Esophagus muscularis mucosa (tissue), 4 donors: ENCODE data around the gene PLCL1. TPM values are rescaled to one million over a fixed set of nuclear protein-coding genes. Genes with fewer than 3 reads are reported as not detected.

ENCODE experiments used
- DNase-seq: peaks from one replicate; pipeline ENCODE4 v3.0.0-alpha.2; 2017; ENCODE audit errors: extremely low spot score
- H3K27ac ChIP-seq, 4 donors: fragments of 200-600 bp; sonication (generic); replicated peaks in 1 of 4; 1 replicate in 3 of 4; 2 replicates in 1 of 4; pipeline ENCODE4 v1.5.1; 2016 to 2019; ENCODE audit warnings: mild to moderate bottlenecking in 1 of 4
- H3K27me3 ChIP-seq, 4 donors: fragments of 200-600 bp; sonication (generic); one replicate each; pipeline versions ENCODE4 v1.5.1 to v1.6.0; 2016 to 2019
- H3K36me3 ChIP-seq, 4 donors: fragments of 200-600 bp; sonication (generic); one replicate each; pipeline ENCODE4 v1.5.1; 2016 to 2019
- H3K4me1 ChIP-seq, 4 donors: fragments of 200-600 bp; sonication (generic); one replicate each; pipeline ENCODE4 v1.5.1; 2016 to 2019
- H3K4me3 ChIP-seq, 4 donors: fragments of 200-600 bp; sonication (generic); 1 replicate in 2 of 4; 2 replicates in 2 of 4; pipeline ENCODE4 v1.5.1; 2016 to 2019; ENCODE audit warnings: mild to moderate bottlenecking in 4 of 4, moderate library complexity in 1 of 4
- H3K9me3 ChIP-seq, 4 donors: fragments of 200-600 bp; sonication (generic); 1 replicate in 3 of 4; 2 replicates in 1 of 4; pipeline ENCODE4 v1.5.1; 2016 to 2019
- EP300 ChIP-seq: sonication (generic); formaldehyde crosslinking; IDR thresholded peaks from one replicate; pipeline ENCODE4 v1.6.1; 2017; ENCODE audit warnings: antibody characterized with exemption
- POLR2A ChIP-seq: fragments of 450-650 bp; IDR thresholded peaks from one replicate; pipeline ENCODE4 v1.6.1; 2017; ENCODE audit warnings: antibody characterized with exemption, moderate library complexity, mild to moderate bottlenecking, low read depth
- POLR2AphosphoS5 ChIP-seq, 2 donors: sonication (generic); formaldehyde crosslinking; IDR thresholded peaks; one replicate each; pipeline ENCODE4 v1.6.1; 2017; ENCODE audit warnings: antibody characterized with exemption in 2 of 2
- WGBS: methylation state at CpG from one replicate; pipeline ENCODE4 v1.1.5; 2018; 5-methylcytosine and 5-hydroxymethylcytosine counted together
- intact Hi-C: fragments of 100-400 bp; cut with DNase I; formaldehyde crosslinking; loops from one replicate; pipeline ENCODE4 v1.15.1; 2023
- total RNA-seq, 4 donors: library from RNA; depleted of rRNA; stranded (reverse); fragments of >200 nt; gene quantifications; one replicate each; pipeline versions ENCODE4 v1.1.0 to v1.2.1, GENCODE V29; 2016
- TF ChIP-seq, protein P1 (sequence below), 3 experiments: fragments of 200-600 bp in 2 of 3; fragments of 450-650 bp in 1 of 3; sonication (generic) in 2 of 3; IDR thresholded peaks; one replicate each; pipeline ENCODE4 v1.5.1; 2017 to 2019; ENCODE audit warnings: antibody characterized with exemption in 3 of 3, mild to moderate bottlenecking in 2 of 3, moderate library complexity in 1 of 3

PLCL1 gene
- total RNA-seq, 4 donors from 2014 or later, result 67.3 to 86.2 (median 79.2) TPM

DNA sequence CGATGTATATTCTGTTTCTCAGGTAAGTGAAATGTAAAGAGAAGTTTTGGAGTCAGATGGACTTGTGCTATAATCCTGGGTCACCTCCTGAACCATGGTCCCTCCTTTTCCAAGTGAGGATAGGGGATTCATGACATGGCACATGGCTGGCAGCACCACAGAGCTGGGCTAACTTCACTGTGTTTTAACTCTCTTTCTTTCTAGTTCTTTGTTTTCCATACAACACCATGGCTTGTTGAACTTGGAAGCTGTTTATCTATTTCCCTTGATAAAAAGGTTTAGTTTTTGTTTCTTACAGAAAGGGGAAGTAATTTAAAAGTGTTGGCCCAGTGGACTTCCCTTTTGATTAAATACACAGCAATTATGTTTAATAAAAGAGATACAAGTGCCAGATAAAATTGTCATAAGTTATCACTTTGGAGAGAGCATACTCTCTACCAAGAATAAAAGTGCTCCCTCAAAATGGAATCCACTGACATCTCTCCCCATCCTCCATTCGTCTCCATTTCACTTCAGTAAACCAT, 90.4 kb downstream of the PLCL1 start:
- no peaks in the 10 kb centered on the region for H3K27me3 ChIP-seq
- no peaks in the 10 kb centered on the region for H3K9me3 ChIP-seq
- no peaks in the 10 kb centered on the region for H3K36me3 ChIP-seq
- no peak for DNase-seq
- intact Hi-C loops, result no loop called here
- 48% methylated on average over 2 of the region's 2 CpGs for WGBS
- TF ChIP-seq POLR2AphosphoS5 (IDR thresholded peaks at IDR 0.05) (no peak), POLR2A (no peak), EP300 (no peak)
- TF ChIP-seq, protein P1, sequence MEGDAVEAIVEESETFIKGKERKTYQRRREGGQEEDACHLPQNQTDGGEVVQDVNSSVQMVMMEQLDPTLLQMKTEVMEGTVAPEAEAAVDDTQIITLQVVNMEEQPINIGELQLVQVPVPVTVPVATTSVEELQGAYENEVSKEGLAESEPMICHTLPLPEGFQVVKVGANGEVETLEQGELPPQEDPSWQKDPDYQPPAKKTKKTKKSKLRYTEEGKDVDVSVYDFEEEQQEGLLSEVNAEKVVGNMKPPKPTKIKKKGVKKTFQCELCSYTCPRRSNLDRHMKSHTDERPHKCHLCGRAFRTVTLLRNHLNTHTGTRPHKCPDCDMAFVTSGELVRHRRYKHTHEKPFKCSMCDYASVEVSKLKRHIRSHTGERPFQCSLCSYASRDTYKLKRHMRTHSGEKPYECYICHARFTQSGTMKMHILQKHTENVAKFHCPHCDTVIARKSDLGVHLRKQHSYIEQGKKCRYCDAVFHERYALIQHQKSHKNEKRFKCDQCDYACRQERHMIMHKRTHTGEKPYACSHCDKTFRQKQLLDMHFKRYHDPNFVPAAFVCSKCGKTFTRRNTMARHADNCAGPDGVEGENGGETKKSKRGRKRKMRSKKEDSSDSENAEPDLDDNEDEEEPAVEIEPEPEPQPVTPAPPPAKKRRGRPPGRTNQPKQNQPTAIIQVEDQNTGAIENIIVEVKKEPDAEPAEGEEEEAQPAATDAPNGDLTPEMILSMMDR (IDR thresholded peaks at IDR 0.05), result no peak
- peak overlapping the region in 3 of 4 donors; percentile 5 to 64 (median 36) for H3K27ac ChIP-seq
- peaks cover 41 to 60% (median 54%) of the 10 kb centered on the region in 4 donors for H3K4me1 ChIP-seq
- no peak overlapping the region for H3K4me3 ChIP-seq

DNA sequence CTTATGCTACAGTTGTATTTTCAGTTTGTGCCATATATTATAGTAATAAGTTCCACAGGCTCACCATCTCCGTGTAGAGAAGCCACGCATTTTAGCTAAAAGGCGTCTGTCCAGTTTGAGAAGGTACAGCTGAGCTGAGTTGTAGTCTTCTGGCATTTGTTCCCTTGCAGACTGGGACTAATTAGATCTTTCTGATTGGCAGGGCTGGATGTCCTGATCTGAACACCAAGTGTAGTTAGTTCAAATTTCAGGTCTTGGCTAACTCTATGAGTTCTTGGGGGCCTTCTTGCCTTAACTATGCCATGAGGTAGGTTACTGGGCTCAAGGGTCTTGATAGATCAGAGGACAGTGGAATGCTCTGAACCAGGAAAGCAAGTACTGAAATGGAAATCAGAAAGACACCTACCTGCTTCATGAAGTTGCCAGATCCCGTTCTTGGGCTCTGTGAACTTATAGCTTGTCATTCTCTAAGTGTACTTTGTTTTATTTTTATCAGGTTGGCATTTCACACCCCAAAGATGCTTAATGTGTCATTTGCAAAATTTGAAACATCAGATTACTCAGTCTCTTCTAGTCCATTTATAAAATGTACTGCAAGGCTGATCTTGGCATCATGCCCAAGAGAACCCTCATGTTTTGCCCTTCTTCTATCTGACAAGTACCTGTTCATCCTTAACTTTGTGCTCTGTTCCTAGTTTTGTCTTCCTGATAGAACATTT, 93.7 kb downstream of the PLCL1 start:
- TF ChIP-seq, protein P1 (IDR thresholded peaks at IDR 0.05), result no peak
- no peak for TF ChIP-seq POLR2AphosphoS5 (IDR thresholded peaks at IDR 0.05)
- TF ChIP-seq POLR2A, result no peak
- TF ChIP-seq EP300, result no peak
- no peak for DNase-seq
- 84% methylated on average over 4 of the region's 4 CpGs for WGBS
- intact Hi-C loops, result no loop called here
- H3K4me3 ChIP-seq, result no peak overlapping the region
- peaks cover 24 to 36% (median 33%) of the 10 kb centered on the region in 4 donors for H3K4me1 ChIP-seq
- H3K36me3 ChIP-seq, result no peaks in the 10 kb centered on the region
- H3K27me3 ChIP-seq, result no peaks in the 10 kb centered on the region
- no peaks in the 10 kb centered on the region for H3K9me3 ChIP-seq
- H3K27ac ChIP-seq, result no peak overlapping the region

DNA sequence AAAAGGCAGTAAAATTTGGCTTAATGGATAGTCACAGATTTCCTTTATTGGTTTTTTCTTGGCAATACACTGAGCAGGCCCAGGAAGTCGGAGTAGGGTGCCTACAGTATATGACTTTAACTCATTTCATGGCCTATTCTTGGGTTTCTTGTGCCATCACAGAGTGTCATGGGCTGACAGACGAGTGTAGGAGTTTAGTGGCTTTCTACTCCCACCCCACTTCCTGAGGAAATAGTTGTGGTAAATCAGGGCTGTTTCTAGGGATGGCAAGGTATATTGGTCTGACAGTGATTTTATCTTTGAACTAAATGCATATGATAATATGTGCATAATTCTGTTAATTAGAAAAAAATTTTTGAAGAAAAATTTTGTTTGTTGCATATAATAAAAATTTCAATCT, 100.1 kb downstream of the PLCL1 start:
- TF ChIP-seq POLR2AphosphoS5 (IDR thresholded peaks at IDR 0.05), result no peak
- TF ChIP-seq, protein P1 (IDR thresholded peaks at IDR 0.05), result no peak
- no peak for TF ChIP-seq EP300
- no peak for TF ChIP-seq POLR2A
- no peak overlapping the region for H3K4me3 ChIP-seq
- DNase-seq, result no peak
- H3K27ac ChIP-seq, result no peak overlapping the region
- WGBS, result 80% methylated on average over 2 of the region's 2 CpGs
- peaks cover 28 to 35% (median 30%) of the 10 kb centered on the region in 4 donors for H3K4me1 ChIP-seq
- intact Hi-C loops, result no loop called here
- H3K9me3 ChIP-seq, result no peaks in the 10 kb centered on the region
- no peaks in the 10 kb centered on the region for H3K27me3 ChIP-seq
- no peaks in the 10 kb centered on the region for H3K36me3 ChIP-seq

DNA sequence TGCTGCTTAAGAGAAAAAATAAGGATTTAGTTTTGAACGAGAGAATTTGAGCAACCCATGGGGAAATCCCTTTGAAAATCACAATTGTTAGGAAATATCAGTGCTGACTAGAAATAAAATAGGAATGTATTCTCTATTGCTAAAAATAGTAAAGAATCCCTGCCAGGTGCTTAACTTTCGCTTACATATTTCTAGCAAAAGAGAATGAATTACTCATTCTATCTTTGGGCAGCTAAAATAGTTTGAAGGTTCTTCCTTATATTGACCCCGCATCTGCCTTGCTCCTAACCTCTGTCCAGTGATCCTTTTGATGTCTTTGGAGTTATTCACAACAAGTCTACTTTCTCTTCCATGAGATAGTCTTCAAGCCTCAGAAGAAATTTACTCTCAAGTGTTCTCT, 103.8 kb downstream of the PLCL1 start:
- intact Hi-C loops, result no loop called here
- TF ChIP-seq, protein P1 (IDR thresholded peaks at IDR 0.05), result no peak
- no peak for TF ChIP-seq POLR2AphosphoS5 (IDR thresholded peaks at IDR 0.05)
- no peak for TF ChIP-seq EP300
- no peak for TF ChIP-seq POLR2A
- DNase-seq, result no peak
- 49% methylated on average over 3 of the region's 3 CpGs for WGBS
- H3K27ac ChIP-seq, result no peak overlapping the region
- no peaks in the 10 kb centered on the region for H3K9me3 ChIP-seq
- no peaks in the 10 kb centered on the region for H3K27me3 ChIP-seq
- no peak overlapping the region for H3K4me3 ChIP-seq
- H3K4me1 ChIP-seq, result peaks cover 28 to 55% (median 43%) of the 10 kb centered on the region in 4 donors
- H3K36me3 ChIP-seq, result no peaks in the 10 kb centered on the region
